HG02763 (cell line): Measurements from ENCODE around the gene YWHAE.
"Not testable (repeated sequence)": the region's sequence is repeated elsewhere in the genome, so short reads cannot be mapped to it uniquely, and the experiment has no call there.

Experiments used
- ATAC-seq: cut with Tn5 transposase; IDR thresholded peaks from one replicate; pipeline ENCODE4 v1.9.1; 2021; ENCODE audit warnings: mild to moderate bottlenecking, moderate library complexity; ENCODE audit not compliant: unreplicated experiment

Gene YWHAE

DNA sequence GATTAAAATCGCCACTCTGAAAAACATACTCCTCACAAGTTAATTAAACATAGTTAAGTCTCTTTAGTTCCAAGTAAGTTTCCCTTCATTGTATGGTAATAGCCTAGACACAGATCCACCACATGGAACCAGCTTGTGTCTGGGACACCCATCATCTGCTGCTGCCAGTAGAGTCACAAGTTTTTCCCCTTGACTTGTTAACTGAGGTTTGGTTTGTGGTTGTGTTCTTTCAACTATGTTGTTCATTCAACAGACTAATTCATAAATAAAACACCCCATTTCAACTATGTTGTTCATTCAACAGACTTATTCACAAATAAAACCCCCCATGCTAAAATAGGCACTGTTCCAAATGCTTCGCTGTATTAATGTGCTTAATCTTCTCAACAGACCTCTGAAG is 24.4 kb downstream of the YWHAE start:
- ATAC-seq, result no peak

DNA sequence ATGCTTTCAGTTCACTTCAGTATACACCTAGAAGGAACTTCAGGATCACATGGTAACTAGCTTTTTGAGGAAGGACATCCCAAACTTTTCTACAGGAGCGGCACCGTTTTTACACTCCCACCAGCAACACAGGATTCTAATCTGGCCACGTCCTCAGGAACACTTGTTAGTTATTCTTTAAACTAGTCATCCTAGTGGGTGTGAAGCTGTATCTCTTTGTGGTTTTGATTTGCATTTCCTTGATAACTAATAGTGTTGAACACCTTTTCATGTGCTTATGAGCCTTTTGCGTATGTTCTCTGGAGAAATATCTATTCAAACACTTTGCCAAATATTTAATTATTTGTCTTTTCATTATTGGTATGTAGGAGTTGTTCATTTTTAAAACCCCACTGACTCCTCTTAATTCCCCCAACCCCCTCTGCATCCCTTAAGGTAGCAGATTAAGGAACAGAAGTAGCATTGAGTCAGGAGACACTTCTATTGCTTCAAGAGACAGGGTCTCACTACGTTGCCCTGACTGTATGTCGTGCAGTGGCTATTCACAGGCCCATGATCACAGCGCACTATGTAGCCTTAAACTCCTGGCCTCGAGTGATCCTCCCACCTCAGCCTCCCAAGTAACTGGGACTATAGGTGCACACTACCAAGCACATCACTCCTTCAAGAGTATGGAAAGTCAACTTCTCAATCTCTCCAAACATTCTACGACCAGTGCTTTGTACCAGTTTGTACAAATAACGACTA is 25.4 kb downstream of the YWHAE start:
- no peak for ATAC-seq

DNA sequence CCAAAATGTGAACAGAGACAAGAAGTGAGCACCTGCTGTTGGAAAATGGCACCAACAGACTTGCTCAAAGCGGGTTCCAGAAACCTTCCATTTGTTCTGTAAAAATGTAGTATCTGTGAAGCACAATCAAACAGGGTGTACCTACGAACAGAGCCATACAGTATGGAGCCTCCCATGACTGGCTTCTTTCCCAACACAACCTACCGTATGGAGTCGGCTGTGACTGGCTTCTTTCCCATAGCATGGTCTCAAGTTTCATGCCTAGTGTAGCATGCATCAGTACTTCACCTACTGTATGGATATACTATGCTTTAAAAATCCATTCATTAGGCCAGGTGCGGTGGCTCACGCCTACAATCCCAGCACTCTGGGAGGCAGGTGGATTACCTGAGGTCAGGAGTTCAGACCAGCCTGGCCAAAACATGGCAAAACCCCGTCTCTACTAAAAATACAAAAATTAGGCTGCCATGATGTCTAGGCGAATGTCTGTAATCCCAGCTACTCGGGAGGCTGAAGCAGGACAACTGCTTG is 26.2 kb downstream of the YWHAE start:
- ATAC-seq, result no peak

DNA sequence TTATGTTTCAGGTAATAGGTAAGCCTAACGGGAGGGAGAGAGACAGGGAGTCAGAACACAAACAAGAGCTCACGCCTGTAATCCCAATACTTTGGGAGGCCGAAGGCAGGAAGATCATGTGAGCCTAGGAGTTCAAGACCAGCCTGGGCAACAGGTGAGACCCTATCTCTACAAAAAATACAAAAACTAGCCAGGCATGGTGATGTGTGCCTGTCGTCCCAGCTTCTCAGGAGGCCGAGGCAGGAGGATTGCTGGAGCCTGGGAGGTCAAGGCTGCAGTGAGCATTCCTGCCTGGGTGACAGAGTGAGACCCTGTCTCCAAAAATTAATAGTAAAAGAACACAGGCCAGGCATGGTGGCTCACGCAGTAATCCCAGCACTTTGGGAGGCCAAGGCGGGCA is 27.4 kb downstream of the YWHAE start:
- no peak for ATAC-seq

DNA sequence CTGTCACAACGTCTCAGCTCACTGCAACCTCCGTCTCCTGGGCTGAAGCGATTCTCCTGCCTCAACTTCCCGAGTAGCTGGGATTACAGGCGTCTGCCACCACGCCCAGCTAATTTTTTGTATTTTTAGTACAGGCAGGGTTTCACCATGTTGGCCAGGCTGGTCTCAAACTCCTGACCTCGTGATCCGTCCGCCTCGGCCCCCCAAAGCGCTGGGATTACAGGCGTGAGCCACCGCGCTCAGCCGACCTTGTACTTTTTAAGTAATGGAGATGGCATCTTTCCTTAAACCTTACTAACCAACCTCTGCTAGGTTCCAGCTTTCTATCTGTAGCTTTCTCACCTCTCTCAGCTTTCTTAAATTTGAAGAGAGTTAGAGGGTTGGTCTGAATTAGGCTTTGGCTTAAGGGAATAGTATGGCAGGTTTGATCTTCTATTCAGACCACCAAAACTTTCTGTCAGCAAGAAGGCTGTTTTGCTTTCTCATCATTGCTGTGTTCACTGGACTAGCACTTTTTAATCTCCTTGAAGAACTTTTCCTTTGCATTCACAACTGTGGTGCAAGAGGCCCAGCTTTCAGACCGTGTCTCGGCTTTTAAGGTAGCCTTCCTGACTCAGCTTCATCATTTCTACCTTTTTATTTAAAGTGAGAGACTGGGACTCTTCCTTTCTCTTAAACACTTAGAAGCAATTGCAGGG is 28.0 kb downstream of the YWHAE start:
- no peak for ATAC-seq

DNA sequence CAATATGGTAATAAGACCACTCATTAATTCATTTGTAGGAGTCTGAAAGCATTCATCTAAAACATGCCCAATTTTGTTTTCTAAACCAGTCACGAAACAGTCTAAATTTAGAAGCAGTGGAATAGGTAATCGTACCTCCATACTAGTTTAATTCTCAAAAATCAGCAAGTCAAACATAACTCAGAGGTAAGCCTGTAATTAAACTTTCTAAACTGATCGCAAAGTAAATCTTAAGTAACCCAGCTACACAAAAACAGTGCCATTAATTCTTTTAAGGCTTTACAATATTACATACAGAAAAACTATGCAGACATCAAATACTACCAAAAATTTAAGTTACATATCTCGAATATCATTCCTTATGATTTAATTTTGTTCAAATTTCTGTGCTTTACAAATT is 31.4 kb downstream of the YWHAE start:
- ATAC-seq, result no peak

DNA sequence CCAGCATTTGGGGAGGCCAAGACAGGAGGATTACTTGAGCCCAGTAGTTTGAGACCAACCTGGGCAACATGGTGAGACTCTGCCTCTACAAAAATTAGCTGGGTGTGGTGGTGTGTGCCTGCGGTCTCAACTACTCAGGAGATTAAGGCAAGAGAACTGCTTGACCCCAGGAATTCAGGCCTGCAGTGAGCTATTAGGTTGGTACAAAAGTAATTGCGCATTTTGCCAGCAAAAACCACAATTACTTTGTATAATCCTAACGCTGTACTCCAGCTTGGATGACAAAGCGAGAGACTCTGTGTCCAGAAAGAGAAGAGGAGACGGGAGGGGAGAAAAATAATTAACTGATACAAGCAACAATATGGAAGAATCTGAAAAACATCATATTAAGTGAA is 32.7 kb downstream of the YWHAE start:
- no peak for ATAC-seq

DNA sequence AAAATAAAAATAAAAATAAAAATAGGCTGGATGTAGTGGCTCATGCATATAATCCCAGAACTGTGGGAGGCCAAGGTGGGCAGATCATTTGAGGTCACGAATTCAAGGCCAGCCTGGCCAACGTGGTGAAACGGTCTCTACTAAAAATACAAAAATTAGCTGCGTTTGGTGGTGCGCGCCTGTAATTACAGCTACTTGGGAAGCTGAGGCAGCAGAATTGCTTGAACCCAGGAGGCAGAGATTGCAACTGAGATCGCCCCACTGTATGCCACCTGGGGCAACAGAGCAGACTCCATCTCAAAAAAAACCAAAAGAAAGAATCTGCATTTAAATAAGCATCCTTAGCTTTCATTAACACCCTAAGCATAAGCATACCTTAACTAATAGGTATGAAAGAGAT is 33.8 kb downstream of the YWHAE start:
- no peak for ATAC-seq

DNA sequence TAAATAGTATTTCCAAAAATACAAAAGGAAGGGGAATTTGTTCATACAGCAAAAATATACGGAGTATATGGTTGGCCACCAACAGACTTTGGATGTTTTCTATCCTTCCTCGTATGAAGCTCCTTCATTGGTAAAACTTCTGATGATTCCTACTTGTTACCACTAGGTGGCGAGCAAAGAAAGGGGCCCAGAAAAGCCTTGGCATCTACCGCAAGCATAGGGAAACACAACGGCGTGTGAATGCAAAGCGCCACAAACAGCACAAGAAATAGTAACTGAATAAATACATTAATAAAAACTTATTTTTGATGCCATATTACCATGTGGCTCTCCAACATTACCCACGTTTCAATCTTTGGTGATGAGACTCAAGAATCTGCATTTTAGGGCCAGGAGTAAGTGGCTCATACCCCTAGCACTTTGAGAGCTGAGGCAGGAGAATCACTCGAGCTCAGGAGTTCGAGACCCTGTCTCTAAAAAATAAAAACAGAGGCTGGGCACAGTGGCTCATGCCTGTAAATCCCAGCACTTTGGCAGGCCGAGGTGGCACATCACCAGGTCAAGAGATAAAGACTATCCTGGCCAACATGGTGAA is 34.5 kb downstream of the YWHAE start:
- ATAC-seq, result no peak

DNA sequence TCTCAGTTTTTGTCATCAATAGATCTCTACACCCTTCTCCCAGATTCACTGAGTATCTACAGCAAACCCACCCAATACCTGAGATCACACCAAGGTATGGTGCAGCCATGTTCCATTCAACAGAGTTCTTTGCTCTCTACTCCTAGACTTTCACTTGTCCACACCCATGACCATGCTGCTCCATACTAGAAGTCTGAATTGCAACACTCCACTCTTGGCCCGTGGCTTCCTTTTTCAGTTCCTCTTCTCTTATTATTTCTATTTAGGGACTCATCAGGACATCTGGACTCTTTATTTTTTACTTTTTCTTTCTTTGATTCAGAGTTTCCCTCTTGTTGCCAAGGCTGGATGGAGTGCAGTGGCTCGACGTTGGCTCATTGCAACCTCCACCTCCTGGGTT is 37.1 kb downstream of the YWHAE start:
- ATAC-seq, result no peak

DNA sequence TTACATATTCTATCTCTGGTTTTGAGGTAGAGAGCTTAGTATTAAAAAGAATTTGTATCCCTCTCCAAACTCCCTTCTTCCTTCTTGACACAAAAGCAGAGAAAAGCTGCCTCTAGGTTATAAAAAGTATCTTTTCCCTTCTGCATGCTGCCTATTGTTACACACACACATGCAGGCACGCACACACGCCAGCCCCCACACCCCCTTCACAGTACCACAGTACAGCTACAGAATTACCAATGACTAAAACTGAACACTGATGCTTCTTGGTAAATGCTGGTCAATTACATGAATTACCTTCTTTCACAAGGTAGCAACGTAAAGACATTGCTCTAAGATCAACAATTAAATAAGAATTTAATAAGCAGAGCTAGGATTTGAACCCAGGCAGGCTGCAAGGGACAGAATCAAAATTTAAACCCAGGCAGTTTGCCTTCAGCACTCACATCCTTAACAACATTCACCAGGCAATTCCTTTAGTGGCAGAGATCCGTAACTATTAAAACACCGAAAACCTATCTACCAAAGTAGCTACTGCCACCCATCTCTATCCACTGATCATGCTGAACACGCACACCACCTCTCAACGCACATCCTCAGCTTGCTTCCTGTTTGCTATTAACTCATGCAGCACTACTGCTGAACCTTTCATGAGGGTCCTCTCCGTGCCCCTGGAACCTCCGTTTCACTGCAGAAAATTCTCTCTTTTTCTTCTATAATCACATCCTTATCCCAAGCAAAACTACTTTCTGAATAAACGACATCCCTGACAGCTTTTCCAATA is 37.8 kb downstream of the YWHAE start:
- ATAC-seq, result no peak

DNA sequence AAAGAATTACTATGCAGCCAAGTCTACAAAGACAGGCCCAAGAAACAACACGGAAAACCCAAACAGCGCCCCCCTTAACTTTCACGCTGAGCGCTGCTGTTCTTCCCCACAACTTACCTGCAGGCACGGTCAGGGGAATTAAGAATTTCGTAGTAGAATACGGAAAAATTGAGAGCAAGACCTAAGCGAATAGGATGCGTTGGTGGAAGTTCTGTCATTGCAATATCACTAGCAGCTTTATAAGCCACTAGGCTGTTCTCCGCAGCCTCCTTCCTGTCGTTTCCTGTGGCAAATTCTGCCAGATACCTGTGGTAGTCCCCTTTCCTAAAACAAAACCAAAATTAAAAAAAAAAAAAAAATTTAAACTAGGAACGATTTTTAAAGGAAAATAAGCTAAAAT is 39.0 kb downstream of the YWHAE start:
- no peak for ATAC-seq

DNA sequence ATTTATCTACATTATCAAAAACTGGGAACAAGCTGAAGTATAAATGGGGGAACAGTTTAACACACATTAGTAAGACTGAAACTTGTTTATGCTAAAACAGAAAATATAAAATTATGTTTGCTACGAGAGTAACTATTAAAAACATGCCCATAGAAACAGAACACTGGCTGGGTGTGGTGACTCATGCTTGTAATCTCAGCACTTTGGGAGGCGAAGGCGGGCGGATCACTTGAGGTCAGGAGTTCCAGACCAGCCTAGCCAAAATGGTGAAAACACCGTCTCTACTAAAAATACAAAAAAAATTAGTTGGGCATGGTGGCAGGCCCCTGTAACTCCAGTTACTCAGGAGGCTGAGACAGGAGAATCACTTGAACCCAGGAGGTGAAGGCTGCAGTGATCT is 39.7 kb downstream of the YWHAE start:
- ATAC-seq, result not testable (repeated sequence)

DNA sequence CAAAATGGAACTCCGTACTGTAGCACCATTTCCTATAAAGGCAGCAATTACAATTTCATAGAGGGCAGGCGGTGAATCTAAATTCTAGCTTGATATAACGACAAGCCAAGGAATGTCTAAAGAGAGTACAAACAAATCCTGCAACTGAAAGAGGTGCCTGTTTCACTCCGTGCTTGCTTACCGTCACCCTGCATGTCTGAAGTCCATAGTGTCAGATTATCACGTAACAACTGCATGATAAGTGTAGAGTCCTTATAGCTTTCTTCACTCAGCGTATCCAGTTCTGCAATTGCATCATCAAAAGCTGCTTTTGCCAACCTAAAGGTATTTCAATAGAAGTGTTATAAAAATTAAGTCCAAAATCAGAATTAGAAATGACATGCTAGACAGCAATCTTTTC is 46.0 kb downstream of the YWHAE start:
- no peak for ATAC-seq

DNA sequence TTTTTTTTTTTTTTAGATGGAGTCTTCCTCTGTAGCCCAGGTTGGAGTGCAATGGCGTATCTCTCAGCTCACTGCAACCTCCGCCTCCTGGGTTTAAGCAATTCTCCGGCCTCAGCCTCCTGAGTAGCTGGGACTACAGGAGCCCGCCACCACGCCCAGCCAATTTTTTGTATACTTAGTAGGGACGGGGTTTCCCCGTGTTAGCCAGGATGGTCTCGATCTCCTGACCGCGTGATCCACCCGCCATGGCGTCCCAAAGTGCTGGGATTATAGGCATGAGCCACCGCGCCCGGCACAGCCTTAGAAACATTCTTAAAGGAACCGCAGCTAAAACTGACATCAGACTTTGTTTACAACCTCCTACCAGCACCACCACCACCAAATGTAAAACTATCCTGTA is 47.5 kb downstream of the YWHAE start:
- not testable (repeated sequence) for ATAC-seq

DNA sequence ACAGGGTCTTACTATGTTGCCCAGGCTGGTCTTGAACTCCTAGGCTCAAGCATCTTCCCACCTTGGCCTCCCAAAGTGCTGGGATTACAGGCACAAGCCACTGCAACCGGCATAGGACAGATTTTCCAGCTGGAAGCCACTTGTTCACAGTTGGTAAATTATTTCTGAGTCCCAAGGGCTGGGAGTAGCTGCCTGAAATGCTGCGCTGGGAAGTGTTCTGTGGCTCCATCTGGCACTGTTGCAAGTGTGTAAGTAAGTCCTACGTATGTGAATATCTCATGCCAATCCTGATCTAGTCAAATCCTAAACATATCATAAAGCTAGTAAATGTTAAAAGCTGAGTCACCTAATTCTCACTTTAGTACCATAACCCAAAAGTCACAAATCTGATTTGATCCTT is 48.1 kb downstream of the YWHAE start:
- no peak for ATAC-seq

DNA sequence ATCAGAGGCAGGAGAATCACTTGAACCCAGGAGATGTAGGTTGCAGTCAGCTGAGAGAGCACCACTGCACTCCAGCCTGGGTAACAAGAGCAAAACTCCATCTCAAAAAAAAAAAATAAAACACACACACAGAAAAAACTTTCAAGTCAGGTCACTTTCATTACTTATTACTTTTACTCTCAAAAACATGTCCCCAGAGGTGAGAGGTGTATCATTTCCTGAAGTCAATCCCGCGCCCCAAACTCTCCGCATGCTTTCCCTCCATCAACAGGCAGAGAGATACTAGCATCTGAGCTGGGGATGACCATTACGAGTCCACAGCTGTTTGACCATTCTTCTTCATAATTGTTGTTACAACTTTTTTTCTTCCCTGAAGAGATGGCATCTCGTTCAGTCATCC is 48.7 kb downstream of the YWHAE start:
- ATAC-seq, result no peak

DNA sequence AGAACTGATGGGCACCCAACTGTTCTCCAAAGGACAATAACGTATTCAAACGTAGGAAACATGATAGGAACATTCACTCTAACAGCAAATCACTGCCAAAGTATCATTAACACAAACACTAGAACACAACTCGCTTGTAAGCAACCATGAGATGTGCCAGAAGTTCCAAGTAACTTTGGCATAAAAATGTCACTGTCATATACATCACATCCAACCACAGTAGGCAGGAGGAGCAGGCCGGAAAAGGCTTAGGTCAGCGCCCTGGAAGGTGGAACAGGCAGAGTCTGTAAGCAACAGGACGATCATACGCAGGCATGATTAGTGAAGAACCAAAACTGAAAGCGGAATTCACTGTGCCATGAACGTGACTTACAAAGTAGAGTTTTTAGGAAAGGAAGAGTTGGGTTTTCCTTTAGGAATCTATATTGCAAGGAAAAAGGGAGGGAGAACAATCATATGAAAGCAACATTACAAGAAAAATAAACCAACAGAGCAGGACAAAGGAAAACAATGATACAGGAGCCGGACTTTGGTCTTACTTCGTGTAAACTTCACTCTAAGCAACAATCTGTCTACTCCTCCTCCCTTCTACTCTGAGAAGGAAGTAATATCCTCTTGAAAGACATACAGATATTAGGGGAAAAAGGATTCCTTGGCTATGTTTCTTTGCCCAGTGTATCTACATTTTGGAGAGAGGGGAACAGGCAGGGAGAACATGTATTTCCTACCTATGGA is 52.3 kb downstream of the YWHAE start:
- ATAC-seq, result no peak

DNA sequence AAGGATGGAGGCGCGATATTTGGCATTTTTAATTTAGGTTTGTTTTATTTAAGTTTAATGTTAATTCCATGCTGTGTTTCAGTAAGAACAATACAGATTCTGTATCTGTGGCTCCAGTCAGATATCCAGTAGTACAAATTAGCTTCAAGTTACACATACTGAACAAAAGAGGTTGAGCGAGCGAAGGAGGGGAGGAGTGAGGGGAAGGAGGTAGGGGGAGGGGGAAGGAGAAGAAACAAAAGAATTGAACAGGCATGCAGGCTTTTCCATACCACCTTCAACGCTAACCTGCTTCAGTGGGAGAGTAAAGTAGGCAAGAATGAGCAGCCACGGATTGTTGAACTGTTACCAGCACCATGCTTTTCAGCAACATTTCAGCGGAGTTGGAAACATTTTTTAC is 55.5 kb downstream of the YWHAE start:
- no peak for ATAC-seq

DNA sequence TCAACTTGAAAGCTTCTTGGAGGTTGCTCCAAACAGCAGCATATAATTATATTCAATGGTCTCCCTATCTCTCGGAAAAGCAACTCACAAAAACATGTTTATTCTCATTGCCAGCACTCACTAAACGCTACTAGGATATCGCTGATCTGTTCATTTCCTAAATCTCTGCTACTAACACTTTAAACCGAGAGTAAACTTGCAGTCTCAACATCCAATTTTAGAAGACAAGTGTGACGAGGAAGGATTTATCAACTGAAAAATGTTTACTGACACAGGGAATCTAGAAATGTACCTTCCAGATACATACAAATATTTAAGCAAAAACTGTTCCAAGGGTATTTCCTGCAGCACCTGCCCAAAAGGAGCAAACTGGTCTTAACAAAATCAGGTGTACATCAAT is 56.5 kb downstream of the YWHAE start:
- no peak for ATAC-seq

DNA sequence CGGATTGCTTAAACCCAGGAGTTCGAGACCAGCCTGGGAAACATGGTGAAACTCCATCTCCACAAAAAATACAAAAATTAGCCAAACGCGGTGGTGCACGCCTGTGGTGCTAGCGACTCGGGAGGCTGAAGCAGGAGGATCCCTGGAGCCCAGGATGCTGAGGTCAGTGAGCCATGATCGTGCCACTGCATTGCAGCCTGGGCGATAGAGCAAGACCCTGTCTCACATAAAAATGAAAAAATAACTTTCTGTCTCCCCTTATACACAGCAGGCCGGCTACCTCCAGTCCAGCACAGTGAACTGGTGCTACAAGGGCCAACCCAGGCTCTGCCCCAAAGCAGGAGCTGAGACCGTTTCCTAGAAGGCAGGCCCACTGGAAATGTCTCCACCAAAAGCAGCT is 59.7 kb downstream of the YWHAE start:
- no peak for ATAC-seq
